ENCODE results near the gene USP8. TPM values are rescaled to one million over a fixed set of nuclear protein-coding genes. Genes with fewer than 3 reads are reported as not detected.
"Not testable (repeated sequence)": the region's sequence is repeated elsewhere in the genome, so short reads cannot be mapped to it uniquely, and the experiment has no call there.

USP8 gene
- total RNA-seq (10 to 100 TPM; 29.0 to 67.0 (median 54.5) TPM), polyA plus RNA-seq (10 to 100 TPM; 25.1 to 38.5 TPM)
- long read RNA-seq, donor 1, transcript USP8-208 (12 exons, 1,917 nt), result major isoform, 12 of 179 reads
- long read RNA-seq, donor 1, partial matches to known transcripts, result 116 of 179 reads
- long read RNA-seq, donor 1, other reads (novel, unspliced or antisense), result 48 of 179 reads
- long read RNA-seq, donor 2, result 0 reads
- long read RNA-seq, donor 3, full-length matches to known transcripts, result 17 of 61 reads
- long read RNA-seq, donor 3, partial matches to known transcripts, result 11 of 61 reads
- long read RNA-seq, donor 3, other reads (novel, unspliced or antisense), result 33 of 61 reads

DNA sequence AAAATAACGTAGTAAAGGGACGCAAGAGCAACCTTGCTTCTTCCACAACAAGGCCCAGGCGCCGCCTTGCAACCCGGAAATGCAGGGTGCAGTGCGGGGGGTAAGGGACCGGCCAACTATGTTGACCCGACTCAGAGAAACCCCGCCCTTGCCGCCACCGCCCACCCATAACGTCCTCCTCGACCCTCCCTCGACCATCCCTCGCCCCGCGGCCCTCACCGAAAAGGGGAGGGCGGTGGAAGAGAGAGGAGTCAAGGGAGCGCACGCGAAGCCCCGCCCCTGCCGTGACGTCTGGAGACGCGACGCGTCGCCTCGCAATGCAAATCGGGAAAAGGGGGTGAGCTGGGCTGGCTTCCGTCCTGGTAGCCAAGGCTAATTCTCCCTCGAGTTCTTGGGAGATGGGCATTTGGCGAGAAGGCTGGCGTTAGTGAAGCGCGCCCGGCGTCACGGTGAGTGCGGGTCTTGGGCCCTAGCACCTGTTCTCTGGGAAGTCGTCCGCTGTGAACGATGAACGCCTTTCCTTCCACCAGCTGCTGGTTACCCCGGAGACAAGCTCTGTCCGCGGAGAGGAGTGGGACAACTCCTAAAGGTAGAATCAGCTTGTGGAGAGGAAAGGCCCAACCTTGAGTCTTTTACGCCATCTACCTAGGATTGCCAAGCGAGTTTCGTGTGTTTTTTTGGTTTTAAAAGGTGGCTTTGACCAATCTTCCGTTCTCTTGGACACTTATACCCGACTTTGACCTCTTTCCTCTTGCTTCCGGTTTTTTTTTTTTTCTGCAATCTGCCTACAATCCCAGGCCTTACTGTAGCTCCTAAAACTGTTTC lies at the start of gene USP8:
Gene USP8, plus strand, starts transcription at position 340 of the 825 bp plus-strand sequence. CDS start 14,669 bp downstream, outside the sequence.
- Histone ChIP-seq H3K27me3 (no peaks in the 10 kb centered on the region), H3K4me1 (ENCODE audit: insufficient read depth) (peaks cover 9% of the 10 kb centered on the region), H3K9me3 (no peaks in the 10 kb centered on the region), H3K27ac (peak within 1 kb of the TSS; percentile 40 to 70), H3K4me3 (peak within 1 kb of the TSS; percentile 96), H3K36me3 (no peaks in the 10 kb centered on the region)
- intact Hi-C loops (cut with DNase I), result no loop called here
- 0 to 1% (median 1%) methylated on average over 55 of the region's 55 CpGs for WGBS, 3 donors
- DNase-seq, result peak; percentile 94 to 98 (median 96)
- TF ChIP-seq POLR2A (IDR thresholded peaks at IDR 0.05) (peak; percentile 63), EP300 (IDR thresholded peaks at IDR 0.05) (no peak)
- TF ChIP-seq, protein P1, sequence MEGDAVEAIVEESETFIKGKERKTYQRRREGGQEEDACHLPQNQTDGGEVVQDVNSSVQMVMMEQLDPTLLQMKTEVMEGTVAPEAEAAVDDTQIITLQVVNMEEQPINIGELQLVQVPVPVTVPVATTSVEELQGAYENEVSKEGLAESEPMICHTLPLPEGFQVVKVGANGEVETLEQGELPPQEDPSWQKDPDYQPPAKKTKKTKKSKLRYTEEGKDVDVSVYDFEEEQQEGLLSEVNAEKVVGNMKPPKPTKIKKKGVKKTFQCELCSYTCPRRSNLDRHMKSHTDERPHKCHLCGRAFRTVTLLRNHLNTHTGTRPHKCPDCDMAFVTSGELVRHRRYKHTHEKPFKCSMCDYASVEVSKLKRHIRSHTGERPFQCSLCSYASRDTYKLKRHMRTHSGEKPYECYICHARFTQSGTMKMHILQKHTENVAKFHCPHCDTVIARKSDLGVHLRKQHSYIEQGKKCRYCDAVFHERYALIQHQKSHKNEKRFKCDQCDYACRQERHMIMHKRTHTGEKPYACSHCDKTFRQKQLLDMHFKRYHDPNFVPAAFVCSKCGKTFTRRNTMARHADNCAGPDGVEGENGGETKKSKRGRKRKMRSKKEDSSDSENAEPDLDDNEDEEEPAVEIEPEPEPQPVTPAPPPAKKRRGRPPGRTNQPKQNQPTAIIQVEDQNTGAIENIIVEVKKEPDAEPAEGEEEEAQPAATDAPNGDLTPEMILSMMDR (IDR thresholded peaks at IDR 0.05), result no peak

DNA sequence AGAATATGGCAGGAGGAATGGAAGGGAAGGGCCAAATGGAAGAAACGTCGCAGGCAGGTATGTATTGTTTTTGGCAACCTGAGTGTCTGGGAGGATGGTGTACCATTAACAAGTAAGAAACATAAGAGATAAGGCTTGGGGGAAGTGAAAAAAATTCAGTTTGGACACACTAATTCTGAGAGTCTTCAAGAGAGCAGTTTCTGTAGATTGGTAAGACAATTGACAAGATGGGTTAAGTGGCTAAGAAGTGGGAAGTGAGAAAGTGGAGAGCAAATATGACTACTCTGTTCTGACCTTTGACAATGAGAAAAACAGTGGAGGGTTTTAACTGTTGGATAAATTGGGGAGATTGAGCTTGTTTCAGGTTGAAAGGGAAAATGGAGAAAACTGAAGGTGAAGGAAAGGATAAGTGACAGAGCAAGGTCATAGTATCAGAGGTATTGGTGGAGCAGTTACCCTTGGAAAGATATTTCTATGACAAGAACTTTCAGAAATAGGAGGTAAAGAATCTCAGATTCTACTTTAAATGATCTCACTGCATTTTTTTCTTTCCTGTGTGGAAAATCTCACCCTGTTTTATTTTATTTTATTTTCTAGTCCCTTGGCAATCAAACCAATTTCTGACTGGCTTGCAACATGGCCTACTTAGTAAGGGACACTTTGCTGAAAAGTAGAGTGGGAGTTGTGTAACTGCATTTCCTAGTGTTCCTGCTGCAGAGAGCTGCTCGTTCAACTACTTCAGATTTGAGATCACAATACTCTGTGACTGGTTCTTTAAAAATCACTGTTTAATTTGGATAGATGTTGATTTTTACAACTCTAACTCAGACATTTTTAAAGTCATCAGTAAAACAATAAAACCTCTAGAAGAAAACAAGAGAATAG lies 46.1 kb upstream of the USP8 start:
- Histone ChIP-seq H3K9me3 (no peaks in the 10 kb centered on the region), H3K36me3 (no peaks in the 10 kb centered on the region), H3K27ac (no peak overlapping the region), H3K4me1 (ENCODE audit: insufficient read depth) (no peaks in the 10 kb centered on the region), H3K27me3 (no peaks in the 10 kb centered on the region), H3K4me3 (no peak overlapping the region)
- 48 to 52% (median 50%) methylated on average over 3 of the region's 3 CpGs for WGBS, 3 donors
- TF ChIP-seq EP300 (IDR thresholded peaks at IDR 0.05), result no peak
- no peak for TF ChIP-seq POLR2A (IDR thresholded peaks at IDR 0.05)
- TF ChIP-seq, protein P1 (IDR thresholded peaks at IDR 0.05), result no peak
- intact Hi-C loops (cut with DNase I), result no loop called here
- DNase-seq, result no peak

DNA sequence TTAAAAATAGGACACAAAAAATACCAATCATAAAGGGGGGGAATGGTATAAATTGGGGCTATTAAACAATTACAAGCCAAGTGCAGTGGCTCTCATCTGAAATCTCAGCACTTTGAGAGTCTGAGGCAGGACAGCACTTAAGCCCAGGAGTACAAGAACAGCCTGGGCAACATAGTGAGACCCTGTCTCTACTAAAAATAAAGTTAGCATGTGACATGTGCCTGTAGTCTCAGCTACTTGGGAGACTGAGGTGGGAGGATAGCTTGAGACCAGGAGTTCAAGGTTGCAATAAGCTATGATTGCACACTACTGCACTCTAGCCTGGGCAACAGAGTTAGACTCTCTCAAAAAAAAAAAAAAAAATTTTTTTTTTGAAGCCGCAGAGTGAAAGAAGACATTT lies 45.4 kb upstream of the USP8 start:
- 83 to 97% (median 93%) methylated on average over 1 of the region's 1 CpG for WGBS, 3 donors
- Histone ChIP-seq H3K27me3 (no peaks in the 10 kb centered on the region), H3K4me1 (ENCODE audit: insufficient read depth) (no peaks in the 10 kb centered on the region), H3K9me3 (no peaks in the 10 kb centered on the region), H3K27ac (no peak overlapping the region), H3K36me3 (no peaks in the 10 kb centered on the region), H3K4me3 (no peak overlapping the region)
- intact Hi-C loops (cut with DNase I), result no loop called here
- TF ChIP-seq EP300 (IDR thresholded peaks at IDR 0.05) (no peak), POLR2A (IDR thresholded peaks at IDR 0.05) (no peak)
- TF ChIP-seq, protein P1 (IDR thresholded peaks at IDR 0.05), result no peak
- DNase-seq, result no peak

DNA sequence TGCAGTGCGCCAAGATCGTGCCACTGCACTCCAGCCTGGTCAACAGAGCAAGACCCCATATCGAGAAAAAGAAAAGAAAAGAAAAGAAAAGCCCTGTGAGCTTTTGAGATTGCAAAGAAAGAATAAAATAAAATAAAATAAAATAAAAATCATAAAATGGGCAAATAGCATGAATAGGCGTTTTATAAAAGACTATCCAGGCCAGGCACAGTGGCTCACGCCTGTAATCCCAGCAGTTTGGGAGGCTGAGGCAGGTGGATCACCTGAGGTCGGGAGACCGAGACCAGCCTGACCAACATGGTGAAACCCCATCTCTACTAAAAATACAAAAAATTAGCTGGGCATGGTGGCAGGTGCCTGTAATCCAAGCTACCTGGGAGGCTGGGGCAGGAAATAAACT lies 44.8 kb upstream of the USP8 start:
- H3K9me3 ChIP-seq; H3K4me3 ChIP-seq; H3K27ac ChIP-seq; DNase-seq; H3K27me3 ChIP-seq; intact Hi-C loops (cut with DNase I); H3K4me1 ChIP-seq (ENCODE audit: insufficient read depth); H3K36me3 ChIP-seq: not testable (repeated sequence)
- 89 to 97% (median 94%) methylated on average over 7 of the region's 7 CpGs for WGBS, 3 donors

All from ovary (tissue), 10 donors.